Neural progenitor cell (in vitro differentiated cells): ENCODE data around the gene SREK1. TPM values are rescaled to one million over a fixed set of nuclear protein-coding genes. Genes with fewer than 3 reads are reported as not detected.

ENCODE experiments used
- DNase-seq: peaks from one replicate; pipeline ENCODE4 v3.0.0-alpha.2; 2016; ENCODE audit warnings: low spot score
- H2AFZ ChIP-seq: fragments of 200-600 bp; sonication (generic); replicated peaks from 2 replicates; pipeline ENCODE4 v1.6.1; 2016; ENCODE audit warnings: antibody characterized with exemption
- H3F3A ChIP-seq: fragments of 200-600 bp; sonication (generic); 2 replicates; pipeline ENCODE4 v1.6.1; 2016; ENCODE audit warnings: antibody characterized with exemption, low read depth
- H3K27ac ChIP-seq: fragments of 200-600 bp; sonication (generic); 2 replicates; pipeline ENCODE4 v1.5.1; 2016; ENCODE audit warnings: mild to moderate bottlenecking
- H3K27me3 ChIP-seq: fragments of 200-600 bp; sonication (generic); 2 replicates; pipeline ENCODE4 v1.6.1; 2016; ENCODE audit warnings: mild to moderate bottlenecking, moderate library complexity
- H3K36me3 ChIP-seq: fragments of 200-600 bp; sonication (generic); 2 replicates; pipeline ENCODE4 v1.5.1; 2016
- H3K4me1 ChIP-seq: fragments of 200-600 bp; sonication (generic); 2 replicates; pipeline ENCODE4 v1.6.1; 2016; ENCODE audit warnings: mixed run types
- H3K4me2 ChIP-seq: fragments of 200-600 bp; sonication (generic); 2 replicates; pipeline ENCODE4 v1.6.1; 2016
- H3K4me3 ChIP-seq: fragments of 200-600 bp; sonication (generic); 2 replicates; pipeline ENCODE4 v1.5.1; 2016
- H3K79me2 ChIP-seq: fragments of 200-600 bp; sonication (generic); 2 replicates; pipeline ENCODE4 v1.6.1; 2016; ENCODE audit warnings: low read depth
- H3K9ac ChIP-seq: fragments of 200-600 bp; sonication (generic); 2 replicates; pipeline ENCODE4 v1.6.1; 2016
- H3K9me3 ChIP-seq: fragments of 200-600 bp; sonication (generic); 2 replicates; pipeline ENCODE4 v1.5.1; 2016; ENCODE audit warnings: low read depth
- H4K20me1 ChIP-seq: fragments of 200-600 bp; sonication (generic); 2 replicates; pipeline ENCODE4 v1.6.1; 2016; ENCODE audit warnings: low read depth
- H3K27ac Mint-ChIP-seq: 3 replicates; pipeline ENCODE4 v1.8.0; 2021; ENCODE audit warnings: mixed read lengths
- H3K27me3 Mint-ChIP-seq: 2 replicates; pipeline ENCODE4 v1.8.0; 2022; ENCODE audit warnings: low read depth, mild to moderate bottlenecking, inconsistent platforms, moderate library complexity, mixed read lengths; ENCODE audit not compliant: insufficient read depth
- H3K36me3 Mint-ChIP-seq: 3 replicates; pipeline ENCODE4 v1.8.0; 2021; ENCODE audit warnings: mixed read lengths
- H3K4me1 Mint-ChIP-seq: 3 replicates; pipeline ENCODE4 v1.8.0; 2021; ENCODE audit warnings: mixed read lengths
- H3K4me3 Mint-ChIP-seq: 3 replicates; pipeline ENCODE4 v1.8.0; 2021; ENCODE audit warnings: mild to moderate bottlenecking, moderate library complexity, mixed read lengths
- H3K9me3 Mint-ChIP-seq: 3 replicates; pipeline ENCODE4 v1.8.0; 2020; ENCODE audit warnings: mixed read lengths
- EZH2 ChIP-seq: fragments of 200-600 bp; sonication (generic); IDR thresholded peaks from 2 replicates; pipeline ENCODE4 v1.6.1; 2017; ENCODE audit warnings: antibody characterized with exemption, mild to moderate bottlenecking, moderate library complexity
- EZH2phosphoT487 ChIP-seq: fragments of 200-600 bp; sonication (generic); IDR thresholded peaks from 2 replicates; pipeline ENCODE4 v1.6.1; 2017; ENCODE audit warnings: antibody characterized with exemption
- total RNA-seq: library from RNA; depleted of rRNA; stranded (reverse); fragments of >200 nt; gene quantifications from 2 replicates; pipeline ENCODE4 v1.2.3, GENCODE V29; 2015; ENCODE audit warnings: low replicate concordance
- TF ChIP-seq, protein P1 (sequence below): fragments of 200-600 bp; sonication (generic); IDR thresholded peaks from 2 replicates; pipeline ENCODE4 v1.5.1; 2017; ENCODE audit warnings: antibody characterized with exemption, mild to moderate bottlenecking

Gene SREK1
- total RNA-seq, 1 donor from 2014 or later, result 95.6 TPM

- H3K9me3 Mint-ChIP-seq, result peaks cover 2% of the 10 kb centered on the region
Measured at GRCh38 chr5:66143473-66144073, 527 bp upstream of the SREK1 start.

DNA sequence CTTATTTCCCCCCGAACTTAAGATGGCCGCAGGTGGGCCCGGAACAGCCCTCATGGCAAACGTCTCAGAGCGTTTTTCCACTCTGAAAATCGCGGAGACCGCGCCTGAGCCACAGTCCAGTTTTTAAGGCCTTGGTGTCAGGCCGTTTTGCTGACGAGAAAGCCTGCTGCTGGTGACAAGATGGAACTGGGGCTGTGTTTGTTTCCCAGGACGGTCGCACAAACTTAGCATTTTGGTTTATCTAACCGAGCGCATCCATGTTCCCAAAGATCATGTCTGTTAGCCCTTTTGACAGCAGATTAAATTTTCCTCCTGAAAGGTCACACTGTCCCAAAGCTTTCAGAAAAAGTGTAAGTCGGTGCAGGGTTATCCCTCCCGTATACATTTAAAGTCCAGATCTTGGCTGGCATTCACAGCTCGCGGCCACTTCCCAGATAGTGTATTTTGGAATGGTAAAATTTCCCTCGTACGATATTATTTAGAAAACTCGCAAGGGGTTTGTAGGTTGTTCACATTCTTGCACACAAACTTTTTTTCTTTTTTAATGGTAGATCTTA lies 812 bp downstream of the SREK1 start:
- Mint-ChIP-seq H3K9me3 (peaks cover 9% of the 10 kb centered on the region), H3K27ac (peak overlapping the region; percentile 100), H3K27me3 (peaks cover 2% of the 10 kb centered on the region), H3K4me3 (peak overlapping the region; percentile 97), H3K4me1 (peaks cover 13% of the 10 kb centered on the region), H3K36me3 (peaks cover 25% of the 10 kb centered on the region)
- no peak for DNase-seq
- H3K36me3 ChIP-seq, result no peaks in the 10 kb centered on the region
- no peaks in the 10 kb centered on the region for H3K9me3 ChIP-seq
- peak overlapping the region; percentile 98 for H3K27ac ChIP-seq
- no peaks in the 10 kb centered on the region for H3K27me3 ChIP-seq
- peak overlapping the region; percentile 93 for H3K4me2 ChIP-seq
- peak overlapping the region; percentile 84 for H3K4me3 ChIP-seq
- no peak for TF ChIP-seq EZH2phosphoT487
- TF ChIP-seq EZH2, result no peak
- TF ChIP-seq, protein P1, sequence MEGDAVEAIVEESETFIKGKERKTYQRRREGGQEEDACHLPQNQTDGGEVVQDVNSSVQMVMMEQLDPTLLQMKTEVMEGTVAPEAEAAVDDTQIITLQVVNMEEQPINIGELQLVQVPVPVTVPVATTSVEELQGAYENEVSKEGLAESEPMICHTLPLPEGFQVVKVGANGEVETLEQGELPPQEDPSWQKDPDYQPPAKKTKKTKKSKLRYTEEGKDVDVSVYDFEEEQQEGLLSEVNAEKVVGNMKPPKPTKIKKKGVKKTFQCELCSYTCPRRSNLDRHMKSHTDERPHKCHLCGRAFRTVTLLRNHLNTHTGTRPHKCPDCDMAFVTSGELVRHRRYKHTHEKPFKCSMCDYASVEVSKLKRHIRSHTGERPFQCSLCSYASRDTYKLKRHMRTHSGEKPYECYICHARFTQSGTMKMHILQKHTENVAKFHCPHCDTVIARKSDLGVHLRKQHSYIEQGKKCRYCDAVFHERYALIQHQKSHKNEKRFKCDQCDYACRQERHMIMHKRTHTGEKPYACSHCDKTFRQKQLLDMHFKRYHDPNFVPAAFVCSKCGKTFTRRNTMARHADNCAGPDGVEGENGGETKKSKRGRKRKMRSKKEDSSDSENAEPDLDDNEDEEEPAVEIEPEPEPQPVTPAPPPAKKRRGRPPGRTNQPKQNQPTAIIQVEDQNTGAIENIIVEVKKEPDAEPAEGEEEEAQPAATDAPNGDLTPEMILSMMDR, result no peak
- H3F3A ChIP-seq, result peaks cover 18% of the 10 kb centered on the region
- H2AFZ ChIP-seq, result peak overlapping the region; percentile 54
- peak overlapping the region; percentile 88 for H3K9ac ChIP-seq
- H3K4me1 ChIP-seq, result peaks cover 22% of the 10 kb centered on the region
- peaks cover 55% of the 10 kb centered on the region for H3K79me2 ChIP-seq
- H4K20me1 ChIP-seq, result peaks cover 6% of the 10 kb centered on the region

More at GRCh38 chr5:66143473-66144073, 527 bp upstream of the SREK1 start:
- no peak for TF ChIP-seq EZH2phosphoT487
- TF ChIP-seq EZH2, result no peak
- TF ChIP-seq, protein P1, result no peak
- DNase-seq, result no peak
- Histone ChIP-seq H2AFZ (peak overlapping the region; percentile 83), H3K4me1 (peaks cover 22% of the 10 kb centered on the region), H3K27me3 (no peaks in the 10 kb centered on the region), H3F3A (peaks cover 18% of the 10 kb centered on the region), H3K79me2 (peaks cover 41% of the 10 kb centered on the region), H3K9ac (peak overlapping the region; percentile 88), H3K9me3 (no peaks in the 10 kb centered on the region), H3K4me2 (peak overlapping the region; percentile 93), H4K20me1 (peaks cover 6% of the 10 kb centered on the region), H3K36me3 (no peaks in the 10 kb centered on the region), H3K4me3 (peak overlapping the region; percentile 84), H3K27ac (peak overlapping the region; percentile 98)
- Mint-ChIP-seq H3K36me3 (peaks cover 14% of the 10 kb centered on the region), H3K27me3 (peaks cover 2% of the 10 kb centered on the region), H3K27ac (peak overlapping the region; percentile 99), H3K4me3 (peak overlapping the region; percentile 97), H3K4me1 (peaks cover 13% of the 10 kb centered on the region)

GRCh38 chr5:66145737-66146136 lies 1.6 kb downstream of the SREK1 start:
- Mint-ChIP-seq H3K36me3 (peaks cover 32% of the 10 kb centered on the region), H3K4me3 (peak overlapping the region; percentile 97), H3K4me1 (peaks cover 13% of the 10 kb centered on the region), H3K27ac (peak overlapping the region; percentile 65), H3K27me3 (peaks cover 2% of the 10 kb centered on the region), H3K9me3 (peaks cover 17% of the 10 kb centered on the region)
- TF ChIP-seq, protein P1, result no peak
- TF ChIP-seq EZH2phosphoT487, result no peak
- no peak for TF ChIP-seq EZH2
- peak overlapping the region; percentile 93 for H3K4me2 ChIP-seq
- no peak overlapping the region for H2AFZ ChIP-seq
- no peaks in the 10 kb centered on the region for H3K9me3 ChIP-seq
- H3K4me3 ChIP-seq, result peak overlapping the region; percentile 84
- H4K20me1 ChIP-seq, result peaks cover 6% of the 10 kb centered on the region
- peak overlapping the region; percentile 98 for H3K27ac ChIP-seq
- H3K36me3 ChIP-seq, result no peaks in the 10 kb centered on the region
- H3K4me1 ChIP-seq, result peaks cover 22% of the 10 kb centered on the region
- H3K9ac ChIP-seq, result peak overlapping the region; percentile 88
- H3F3A ChIP-seq, result peaks cover 18% of the 10 kb centered on the region
- no peaks in the 10 kb centered on the region for H3K27me3 ChIP-seq
- H3K79me2 ChIP-seq, result peaks cover 63% of the 10 kb centered on the region
- DNase-seq, result no peak
